NCI-H2107 treated with DMSO at 0.1 percent for 48 hours (cell line): ENCODE measurements around the gene SLC25A27.

ENCODE experiments used
- DNase-seq: peaks from one replicate; lab custom pipeline; 2025; ENCODE audit not compliant: unreplicated experiment; lab: John Stamatoyannopoulos, UW

The SLC25A27 gene

DNA sequence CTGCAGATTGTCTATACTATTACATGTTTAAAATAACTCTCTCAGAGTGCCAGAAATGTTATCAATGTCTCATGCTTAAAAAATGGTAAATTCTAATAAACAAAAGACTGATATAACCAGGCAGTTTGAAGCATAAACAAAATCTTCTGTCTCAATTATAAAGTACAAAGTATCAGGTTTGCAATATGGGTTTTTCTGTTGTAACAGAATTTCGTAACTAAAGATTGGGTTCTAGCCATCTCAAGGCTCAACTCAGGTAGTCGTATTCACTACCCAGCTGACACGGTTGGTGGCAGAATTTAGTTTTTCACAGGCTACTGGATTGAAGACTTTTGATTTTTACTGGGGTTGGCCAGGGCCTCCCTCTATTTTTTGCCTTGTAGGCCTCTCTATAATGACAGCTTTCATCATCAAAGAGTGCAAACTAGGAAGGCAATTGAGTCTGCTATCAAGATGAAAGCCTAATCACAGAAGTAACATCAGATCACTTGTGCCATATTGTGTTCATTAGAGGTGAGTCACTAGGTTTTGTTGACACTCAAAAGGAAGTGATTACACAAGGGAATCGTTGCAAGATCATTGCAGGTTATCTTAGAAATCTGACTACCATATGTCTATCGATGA lies 3.8 kb upstream of the SLC25A27 start:
- no peak for DNase-seq

- no peak for DNase-seq
Observed at GRCh38 chr6:46651006-46651405, 1.8 kb upstream of the SLC25A27 start.

GRCh38 chr6:46651816-46652215 lies 959 bp upstream of the SLC25A27 start:
- DNase-seq, result no peak

DNA sequence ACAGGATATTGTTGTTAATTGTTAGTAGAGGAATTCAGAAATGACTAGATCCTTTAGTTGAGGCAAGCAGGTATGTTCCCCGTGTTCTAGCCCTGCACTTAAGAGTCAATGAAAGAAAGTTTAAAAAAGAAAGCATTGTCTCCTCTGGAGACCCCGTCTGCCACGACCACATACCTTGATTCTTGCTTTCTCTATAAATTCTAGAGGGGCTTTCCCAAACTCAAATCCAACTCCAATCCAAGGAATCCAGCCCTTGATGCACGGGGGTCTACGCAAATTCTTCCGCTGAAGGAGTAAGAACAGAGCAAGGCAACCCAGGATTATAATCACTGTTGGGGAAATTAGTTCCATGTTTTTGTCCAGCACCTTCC lies 558 bp upstream of the SLC25A27 start:
- DNase-seq, result no peak

GRCh38 chr6:46653439-46654195 lies 842 bp downstream of the SLC25A27 start:
- DNase-seq, result no peak

DNA sequence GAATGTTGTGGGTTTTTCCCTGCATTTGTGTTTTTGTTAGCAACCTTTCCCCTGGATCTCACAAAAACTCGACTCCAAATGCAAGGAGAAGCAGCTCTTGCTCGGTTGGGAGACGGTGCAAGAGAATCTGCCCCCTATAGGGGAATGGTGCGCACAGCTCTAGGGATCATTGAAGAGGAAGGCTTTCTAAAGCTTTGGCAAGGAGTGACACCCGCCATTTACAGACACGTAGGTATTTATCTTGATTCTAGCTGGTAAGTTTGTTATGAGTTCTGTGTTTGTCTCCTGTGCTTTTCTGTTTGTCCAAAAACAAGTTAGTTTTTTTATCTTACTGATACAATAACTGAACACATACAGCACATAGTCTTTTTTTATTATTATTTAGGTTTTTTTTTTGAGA lies 3.0 kb downstream of the SLC25A27 start:
- DNase-seq, result no peak

DNA sequence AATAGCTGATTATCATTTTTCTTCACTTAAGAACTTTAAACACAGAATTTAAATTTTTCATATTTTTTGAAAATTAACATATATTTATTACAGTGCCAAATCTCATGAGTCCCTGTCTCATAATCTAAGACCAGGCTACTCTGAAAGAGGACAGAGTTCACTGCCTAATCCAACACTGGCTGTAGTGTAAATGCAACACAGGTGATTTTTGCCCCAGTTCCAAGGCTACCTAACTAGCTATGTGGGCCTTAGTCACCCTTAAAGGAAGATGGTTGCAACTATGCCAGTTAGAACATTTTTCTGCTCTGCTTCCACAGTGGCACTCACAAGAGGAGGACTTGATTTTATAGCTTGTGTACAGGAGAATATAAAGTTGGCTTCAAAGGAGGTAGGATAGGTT lies 4.9 kb downstream of the SLC25A27 start:
- no peak for DNase-seq

GRCh38 chr6:46661483-46661882 lies 8.7 kb downstream of the SLC25A27 start:
- DNase-seq, result no peak

DNA sequence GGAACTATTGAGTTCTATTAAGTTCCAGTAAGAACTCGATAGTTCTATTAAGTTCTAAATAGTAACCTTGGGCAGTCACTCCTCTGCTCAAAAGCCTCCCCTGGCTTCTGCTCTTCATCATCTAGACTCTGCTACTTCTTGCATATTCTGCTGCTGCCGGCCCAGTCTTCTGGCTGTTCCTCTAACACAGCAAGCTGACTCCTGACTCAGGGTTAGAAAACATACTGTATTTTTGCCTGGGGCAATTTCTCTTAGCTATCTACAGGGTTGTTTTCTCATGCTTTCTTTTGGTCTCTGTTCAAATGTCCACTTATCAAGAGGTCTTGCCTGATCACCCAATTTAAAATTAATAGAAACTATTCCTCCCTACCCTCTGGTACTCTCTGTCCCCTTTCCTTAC lies 14.6 kb downstream of the SLC25A27 start:
- DNase-seq, result no peak

- DNase-seq, result no peak
Observed at GRCh38 chr6:46674410-46674809, 21.6 kb downstream of the SLC25A27 start.

DNA sequence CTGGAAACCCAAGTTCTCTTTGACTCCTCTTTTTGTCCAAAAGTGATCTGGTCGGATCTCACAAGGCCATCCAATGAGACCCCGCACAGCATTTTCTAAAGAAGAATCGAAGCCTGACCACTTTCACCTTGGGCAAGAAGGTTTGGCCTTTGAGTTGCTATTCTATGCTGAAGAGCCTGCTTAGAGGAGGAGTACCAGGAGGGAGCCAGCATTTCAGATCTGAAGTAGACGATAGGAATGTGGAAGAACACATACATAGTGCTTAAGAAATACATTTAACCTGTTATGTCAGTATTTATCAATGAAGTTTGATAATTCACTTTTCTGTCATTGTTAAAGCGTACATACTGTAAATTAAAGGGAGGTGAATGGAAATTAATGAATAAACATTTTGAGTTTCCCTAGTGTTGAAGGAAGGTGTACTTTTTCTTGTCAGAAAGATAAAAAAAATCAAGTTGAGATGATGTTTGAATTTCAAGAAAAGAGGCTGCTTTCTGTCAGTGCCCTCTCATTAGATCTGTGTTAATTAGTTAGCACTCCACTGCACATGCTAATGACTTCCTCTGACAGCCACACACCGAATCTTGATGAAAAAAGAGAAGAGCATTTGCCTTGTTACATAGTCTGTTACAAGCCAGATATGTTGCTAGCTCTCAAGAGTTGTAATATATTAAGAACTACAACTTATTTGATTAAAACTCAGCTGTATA lies 24.0 kb downstream of the SLC25A27 start:
- no peak for DNase-seq

- no peak for DNase-seq
Observed at GRCh38 chr6:46677314-46677654, 24.5 kb downstream of the SLC25A27 start.

DNA sequence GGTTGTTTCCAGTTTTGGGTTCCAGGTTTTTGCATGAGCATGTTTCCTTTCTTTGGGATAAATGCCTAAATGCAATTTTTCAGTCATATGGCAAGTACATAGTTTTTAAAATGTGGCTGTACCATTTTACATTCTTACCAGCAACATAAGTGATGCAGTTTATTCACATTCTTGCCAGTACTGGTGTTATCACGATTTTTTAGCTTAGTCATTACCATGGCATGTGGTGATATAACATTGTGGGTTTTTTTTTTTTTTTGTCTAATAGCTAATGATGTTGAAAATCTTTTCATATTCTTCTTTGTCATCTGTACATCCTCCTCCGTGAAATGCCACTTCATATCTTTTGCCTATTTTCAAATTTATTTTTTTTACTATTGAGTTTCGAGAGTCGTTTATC lies 32.0 kb downstream of the SLC25A27 start:
- DNase-seq, result no peak

DNA sequence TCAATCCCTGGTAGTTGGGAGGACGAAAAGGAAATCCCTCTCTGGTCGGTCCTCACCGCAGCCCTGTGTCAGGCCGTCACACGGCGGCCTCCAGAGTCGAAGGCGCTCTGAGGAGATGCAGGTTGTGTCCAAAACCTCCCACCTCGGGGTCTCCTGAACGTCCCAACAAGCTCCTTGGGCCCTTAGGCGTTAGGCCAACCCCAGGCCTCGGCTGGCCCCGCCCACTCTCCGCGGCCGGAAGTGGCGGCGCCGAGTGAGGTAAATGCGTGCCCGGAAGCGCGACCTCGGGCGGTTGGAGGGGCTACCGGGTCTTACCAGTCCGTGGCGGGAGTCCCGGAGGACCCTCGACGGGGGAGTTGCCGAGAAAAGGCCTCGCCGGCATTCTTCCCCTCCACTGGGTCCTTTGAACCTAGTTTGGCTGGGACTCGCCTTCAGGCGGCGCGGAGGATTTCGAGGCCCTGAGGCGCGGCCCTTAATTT lies 34.9 kb downstream of the SLC25A27 start, which contains the start of gene TDRD6:
TDRD6 (plus strand) TSS at position 267 of the 479 bp plus-strand sequence. CDS start 244 bp downstream, outside the sequence.
- DNase-seq, result no peak

GRCh38 chr6:46688117-46688965 lies 35.6 kb downstream of the SLC25A27 start:
- no peak for DNase-seq

DNA sequence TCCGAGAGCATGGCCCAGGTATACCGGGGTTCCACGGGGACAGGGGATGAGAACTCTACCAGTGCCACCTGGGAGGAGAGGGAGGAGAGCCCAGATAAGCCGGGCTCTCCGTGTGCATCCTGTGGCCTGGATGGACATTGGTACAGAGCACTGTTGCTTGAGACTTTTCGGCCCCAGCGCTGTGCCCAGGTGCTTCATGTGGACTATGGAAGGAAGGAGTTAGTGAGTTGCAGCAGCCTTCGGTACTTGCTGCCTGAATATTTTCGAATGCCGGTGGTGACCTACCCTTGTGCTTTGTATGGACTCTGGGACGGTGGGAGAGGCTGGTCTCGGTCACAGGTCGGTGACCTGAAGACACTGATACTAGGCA lies 36.2 kb downstream of the SLC25A27 start:
- no peak for DNase-seq

- no peak for DNase-seq
Observed at GRCh38 chr6:46689657-46690056, 36.9 kb downstream of the SLC25A27 start.

DNA sequence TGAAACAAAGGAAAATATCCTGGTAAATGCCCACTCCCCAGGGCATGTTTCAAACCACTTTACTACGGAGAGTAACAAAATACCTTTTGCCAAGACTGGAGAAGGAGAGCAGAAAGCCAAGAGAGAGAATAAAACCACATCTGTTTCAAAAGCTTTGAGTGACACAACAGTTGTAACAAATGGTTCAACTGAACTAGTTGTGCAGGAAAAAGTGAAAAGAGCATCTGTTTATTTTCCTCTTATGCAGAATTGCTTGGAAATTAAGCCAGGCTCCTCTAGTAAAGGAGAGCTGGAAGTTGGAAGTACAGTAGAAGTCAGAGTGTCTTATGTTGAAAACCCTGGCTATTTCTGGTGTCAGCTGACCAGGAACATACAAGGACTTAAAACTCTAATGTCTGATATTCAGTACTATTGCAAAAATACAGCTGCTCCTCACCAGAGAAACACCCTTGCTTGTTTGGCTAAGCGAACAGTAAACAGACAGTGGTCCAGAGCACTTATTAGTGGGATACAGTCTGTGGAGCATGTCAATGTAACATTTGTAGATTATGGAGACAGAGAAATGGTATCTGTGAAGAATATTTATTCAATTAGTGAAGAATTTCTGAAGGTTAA lies 37.5 kb downstream of the SLC25A27 start:
- no peak for DNase-seq

- DNase-seq, result no peak
Observed at GRCh38 chr6:46690911-46691451, 38.2 kb downstream of the SLC25A27 start.

GRCh38 chr6:46699970-46700369 lies 47.2 kb downstream of the SLC25A27 start:
- no peak for DNase-seq

- no peak for DNase-seq
Observed at GRCh38 chr6:46704562-46704961, 51.8 kb downstream of the SLC25A27 start.
